HCT116 (cell line): Measurements from ENCODE around the gene RXRA.

Experiments
- ATF3 ChIP-seq: IDR thresholded peaks from 2 replicates; pipeline ENCODE4 v1.6.1; 2012
- CTCF ChIP-seq, 3 experiments: fragments of 200-600 bp in 1 of 3; sonication (generic) in 1 of 3; IDR thresholded peaks in 2 of 3; conservative IDR thresholded peaks in 1 of 3; 2 replicates each; pipeline ENCODE4 v1.5.1; 2012 to 2017; ENCODE audit warnings: low read depth in 2 of 3, low read length in 2 of 3, antibody characterized with exemption in 1 of 3, borderline replicate concordance in 1 of 3, control low read depth in 1 of 3, mild to moderate bottlenecking in 1 of 3, mixed read lengths in 1 of 3, mixed run types in 1 of 3, moderate library complexity in 1 of 3; ENCODE audit not compliant: insufficient read depth in 1 of 3
- EZH2 ChIP-seq: fragments of 200-600 bp; sonication (generic); IDR thresholded peaks from 2 replicates; pipeline ENCODE4 v1.6.1; 2017; ENCODE audit warnings: antibody characterized with exemption, mixed run types
- FOSL1 ChIP-seq: IDR thresholded peaks from 2 replicates; pipeline ENCODE4 v1.6.1; 2012; ENCODE audit warnings: low read depth
- JUND ChIP-seq: IDR thresholded peaks from 2 replicates; pipeline ENCODE4 v1.6.1; 2012
- MAX ChIP-seq: IDR thresholded peaks from 2 replicates; pipeline ENCODE4 v1.6.1; 2012
- POLR2A ChIP-seq: IDR thresholded peaks from 2 replicates; pipeline ENCODE4 v1.7.0; 2011; ENCODE audit warnings: borderline replicate concordance; ENCODE audit not compliant: insufficient read depth, insufficient read length; ENCODE audit errors: extremely low read depth
- POLR2AphosphoS5 ChIP-seq: IDR thresholded peaks from 2 replicates; pipeline ENCODE4 v1.6.1; 2011; ENCODE audit warnings: mild to moderate bottlenecking, low read depth, low read length, moderate library complexity
- RAD21 ChIP-seq: IDR thresholded peaks from 2 replicates; pipeline ENCODE4 v1.6.1; 2012; ENCODE audit warnings: low read depth, mild to moderate bottlenecking
- SIN3A ChIP-seq: IDR thresholded peaks from 2 replicates; pipeline ENCODE4 v1.6.1; 2012; ENCODE audit warnings: low read depth
- SP1 ChIP-seq: IDR thresholded peaks from 2 replicates; pipeline ENCODE4 v1.6.1; 2012; ENCODE audit warnings: low read depth
- TCF7L2 ChIP-seq: IDR thresholded peaks from 2 replicates; pipeline ENCODE4 v1.7.0; 2011; ENCODE audit warnings: borderline replicate concordance, inconsistent platforms; ENCODE audit not compliant: insufficient read depth, insufficient read length; ENCODE audit errors: extremely low read depth
- YY1 ChIP-seq: IDR thresholded peaks from 2 replicates; pipeline ENCODE4 v1.6.1; 2011; ENCODE audit warnings: low read length, low read depth, moderate library complexity, mild to moderate bottlenecking; ENCODE audit not compliant: insufficient replicate concordance; ENCODE audit errors: extremely low read depth
- ZNF274 ChIP-seq: fragments of 200-500 bp; sonication (Bioruptor generic); IDR thresholded peaks from 2 replicates; pipeline ENCODE4 v1.6.1; 2014; ENCODE audit warnings: mild to moderate bottlenecking, low read depth, low read length, inconsistent platforms

GRCh38 chr9:134303601-134304000 is 22.7 kb upstream of the RXRA start:
- TF ChIP-seq CTCF (IDR thresholded peaks at IDR 0.05 in 2 of 3, conservative IDR thresholded peaks at IDR 0.05 in 1 of 3; ENCODE audit: borderline replicate concordance in 1 of 3, insufficient read depth in 1 of 3, low read depth in 2 of 3, low read length in 2 of 3) (no peak), ZNF274 (no peak), EZH2 (no peak), TCF7L2 (no peak), POLR2A (no peak), RAD21 (no peak), YY1 (no peak), MAX (no peak), SP1 (no peak), FOSL1 (no peak), POLR2AphosphoS5 (no peak), SIN3A (no peak), ATF3 (no peak), JUND (no peak)
